ENCODE measurements around the gene NAGLU.
A peak's percentile ranks its signal among the peaks of the same experiment; 100 is the strongest.

NAGLU gene

GRCh38 chr17:42536048-42536371 lies at the start of gene NAGLU:
Gene NAGLU (plus strand): TSS chr17:42536241. CDS start chr17:42536273, 32 bp downstream.
- peak; percentile 58 for TF ChIP-seq POLR2A (IDR thresholded peaks at IDR 0.05; ENCODE audit: low read depth, low read length)
- FAIRE-seq = no peak
- DNase-seq (ENCODE audit: insufficient read length, low spot score) = peak; percentile 98

- TF ChIP-seq POLR2A (IDR thresholded peaks at IDR 0.05; ENCODE audit: low read depth, low read length) = no peak
- no peak for FAIRE-seq
- no peak for DNase-seq (ENCODE audit: insufficient read length, low spot score)
Observed at GRCh38 chr17:42488032-42488431, 48.0 kb upstream of the NAGLU start.

- FAIRE-seq (no peak), DNase-seq (ENCODE audit: insufficient read length, low spot score) (no peak)
- no peak for TF ChIP-seq POLR2A (IDR thresholded peaks at IDR 0.05; ENCODE audit: low read depth, low read length)
Observed at GRCh38 chr17:42493319-42493718, 42.7 kb upstream of the NAGLU start.

GRCh38 chr17:42494673-42495072 lies 41.4 kb upstream of the NAGLU start:
- DNase-seq (ENCODE audit: insufficient read length, low spot score) (no peak), FAIRE-seq (no peak)
- no peak for TF ChIP-seq POLR2A (IDR thresholded peaks at IDR 0.05; ENCODE audit: low read depth, low read length)

- FAIRE-seq (no peak), DNase-seq (ENCODE audit: insufficient read length, low spot score) (no peak)
- no peak for TF ChIP-seq POLR2A (IDR thresholded peaks at IDR 0.05; ENCODE audit: low read depth, low read length)
Observed at GRCh38 chr17:42498828-42499227, 37.2 kb upstream of the NAGLU start.

GRCh38 chr17:42502091-42502490 lies 34.0 kb upstream of the NAGLU start:
- FAIRE-seq = no peak
- TF ChIP-seq POLR2A (IDR thresholded peaks at IDR 0.05; ENCODE audit: low read depth, low read length) = no peak
- no peak for DNase-seq (ENCODE audit: insufficient read length, low spot score)

- FAIRE-seq = no peak
- no peak for DNase-seq (ENCODE audit: insufficient read length, low spot score)
- no peak for TF ChIP-seq POLR2A (IDR thresholded peaks at IDR 0.05; ENCODE audit: low read depth, low read length)
Observed at GRCh38 chr17:42502926-42503325, 33.1 kb upstream of the NAGLU start.

GRCh38 chr17:42507671-42508070 lies 28.4 kb upstream of the NAGLU start:
- FAIRE-seq = no peak
- TF ChIP-seq POLR2A (IDR thresholded peaks at IDR 0.05; ENCODE audit: low read depth, low read length) = no peak

GRCh38 chr17:42508426-42509165 lies 27.4 kb upstream of the NAGLU start:
- FAIRE-seq (no peak), DNase-seq (ENCODE audit: insufficient read length, low spot score) (no peak)

More at GRCh38 chr17:42507671-42508070, 28.4 kb upstream of the NAGLU start:
- DNase-seq (ENCODE audit: insufficient read length, low spot score) = no peak

GRCh38 chr17:42509409-42509808 lies 26.6 kb upstream of the NAGLU start:
- no peak for TF ChIP-seq POLR2A (IDR thresholded peaks at IDR 0.05; ENCODE audit: low read depth, low read length)
- DNase-seq (ENCODE audit: insufficient read length, low spot score) = no peak
- no peak for FAIRE-seq

More at GRCh38 chr17:42508426-42509165, 27.4 kb upstream of the NAGLU start:
- TF ChIP-seq POLR2A (IDR thresholded peaks at IDR 0.05; ENCODE audit: low read depth, low read length) = no peak

GRCh38 chr17:42509841-42510240 lies 26.2 kb upstream of the NAGLU start:
- DNase-seq (ENCODE audit: insufficient read length, low spot score) (no peak), FAIRE-seq (no peak)
- TF ChIP-seq POLR2A (IDR thresholded peaks at IDR 0.05; ENCODE audit: low read depth, low read length) = no peak

- TF ChIP-seq POLR2A (IDR thresholded peaks at IDR 0.05; ENCODE audit: low read depth, low read length) = no peak
- FAIRE-seq = no peak
- no peak for DNase-seq (ENCODE audit: insufficient read length, low spot score)
Observed at GRCh38 chr17:42512246-42512645, 23.8 kb upstream of the NAGLU start.

- no peak for FAIRE-seq
- DNase-seq (ENCODE audit: insufficient read length, low spot score) = no peak
- no peak for TF ChIP-seq POLR2A (IDR thresholded peaks at IDR 0.05; ENCODE audit: low read depth, low read length)
Observed at GRCh38 chr17:42512733-42513251, 23.2 kb upstream of the NAGLU start.

- DNase-seq (ENCODE audit: insufficient read length, low spot score) (no peak), FAIRE-seq (no peak)
- TF ChIP-seq POLR2A (IDR thresholded peaks at IDR 0.05; ENCODE audit: low read depth, low read length) = no peak
Observed at GRCh38 chr17:42513686-42514085, 22.4 kb upstream of the NAGLU start.

- DNase-seq (ENCODE audit: insufficient read length, low spot score) (no peak), FAIRE-seq (no peak)
- no peak for TF ChIP-seq POLR2A (IDR thresholded peaks at IDR 0.05; ENCODE audit: low read depth, low read length)
Observed at GRCh38 chr17:42514279-42514678, 21.8 kb upstream of the NAGLU start.

All from H54 (cell line).